Smooth muscle cell (in vitro differentiated cells): Measurements from ENCODE around the gene TBX1. TPM values are rescaled to one million over a fixed set of nuclear protein-coding genes. Genes with fewer than 3 reads are reported as not detected.
"Not testable (repeated sequence)": the region's sequence is repeated elsewhere in the genome, so short reads cannot be mapped to it uniquely, and the experiment has no call there.

Experiments used
- DNase-seq: peaks from one replicate; lab custom pipeline; 2025; ENCODE audit not compliant: unreplicated experiment; lab: John Stamatoyannopoulos, UW
- H2AFZ ChIP-seq: fragments of 200-600 bp; sonication (generic); 2 replicates; pipeline ENCODE4 v1.6.0; 2016; ENCODE audit warnings: antibody characterized with exemption, low read depth, mild to moderate bottlenecking
- H3F3A ChIP-seq: fragments of 200-600 bp; sonication (generic); 2 replicates; pipeline ENCODE4 v1.6.0; 2017; ENCODE audit warnings: antibody characterized with exemption, low read depth
- H3K27ac ChIP-seq: fragments of 200-600 bp; sonication (generic); 2 replicates; pipeline ENCODE4 v1.5.1; 2016; ENCODE audit warnings: low read depth, mild to moderate bottlenecking
- H3K27me3 ChIP-seq: fragments of 200-600 bp; sonication (generic); 2 replicates; pipeline ENCODE4 v1.6.1; 2016; ENCODE audit warnings: low read depth, mild to moderate bottlenecking
- H3K36me3 ChIP-seq: fragments of 200-600 bp; sonication (generic); 2 replicates; pipeline ENCODE4 v1.5.1; 2016; ENCODE audit warnings: low read depth
- H3K4me1 ChIP-seq: fragments of 200-600 bp; sonication (generic); 2 replicates; pipeline ENCODE4 v1.5.1; 2016; ENCODE audit warnings: low read depth
- H3K4me2 ChIP-seq: fragments of 200-600 bp; sonication (generic); 2 replicates; pipeline ENCODE4 v1.6.0; 2016; ENCODE audit warnings: mild to moderate bottlenecking
- H3K4me3 ChIP-seq: fragments of 200-600 bp; sonication (generic); 2 replicates; pipeline ENCODE4 v1.5.1; 2016; ENCODE audit warnings: mild to moderate bottlenecking
- H3K79me2 ChIP-seq: fragments of 200-600 bp; sonication (generic); 2 replicates; pipeline ENCODE4 v1.6.0; 2016; ENCODE audit warnings: low read depth, mild to moderate bottlenecking
- H3K9ac ChIP-seq: fragments of 200-600 bp; sonication (generic); 2 replicates; pipeline ENCODE4 v1.6.0; 2016; ENCODE audit warnings: low read depth
- H3K9me3 ChIP-seq: fragments of 200-600 bp; sonication (generic); replicated peaks from 2 replicates; pipeline ENCODE4 v1.5.1; 2016; ENCODE audit warnings: low read depth
- H4K20me1 ChIP-seq: fragments of 200-600 bp; sonication (generic); 2 replicates; pipeline ENCODE4 v1.6.0; 2016; ENCODE audit warnings: low read depth
- WGBS: methylation state at CpG from one replicate; pipeline ENCODE4 v1.1.7; 2016; ENCODE audit warnings: low lambda C conversion rate; 5-methylcytosine and 5-hydroxymethylcytosine counted together
- polyA plus RNA-seq: library from polyadenylated mRNA; unstranded; fragments of >200 nt; fragmentation: Nextera tagmentation; extraction: Ambion mirVana; gene quantifications from 2 replicates; pipeline ENCODE4 v1.2.1, GENCODE V29; 2016
- total RNA-seq: library from RNA; depleted of rRNA; stranded (reverse); fragments of >200 nt; gene quantifications from 2 replicates; pipeline ENCODE4 v1.2.3, GENCODE V29; 2014
- TF ChIP-seq, protein P1 (sequence below): fragments of 200-600 bp; sonication (generic); IDR thresholded peaks from 2 replicates; pipeline ENCODE4 v1.5.1; 2017; ENCODE audit warnings: borderline replicate concordance, mild to moderate bottlenecking, antibody characterized with exemption; ENCODE audit not compliant: insufficient read depth, poor library complexity, severe bottlenecking

The TBX1 gene
- total and polyA plus RNA-seq, 2 experiments from 2014 or later: not detected

DNA sequence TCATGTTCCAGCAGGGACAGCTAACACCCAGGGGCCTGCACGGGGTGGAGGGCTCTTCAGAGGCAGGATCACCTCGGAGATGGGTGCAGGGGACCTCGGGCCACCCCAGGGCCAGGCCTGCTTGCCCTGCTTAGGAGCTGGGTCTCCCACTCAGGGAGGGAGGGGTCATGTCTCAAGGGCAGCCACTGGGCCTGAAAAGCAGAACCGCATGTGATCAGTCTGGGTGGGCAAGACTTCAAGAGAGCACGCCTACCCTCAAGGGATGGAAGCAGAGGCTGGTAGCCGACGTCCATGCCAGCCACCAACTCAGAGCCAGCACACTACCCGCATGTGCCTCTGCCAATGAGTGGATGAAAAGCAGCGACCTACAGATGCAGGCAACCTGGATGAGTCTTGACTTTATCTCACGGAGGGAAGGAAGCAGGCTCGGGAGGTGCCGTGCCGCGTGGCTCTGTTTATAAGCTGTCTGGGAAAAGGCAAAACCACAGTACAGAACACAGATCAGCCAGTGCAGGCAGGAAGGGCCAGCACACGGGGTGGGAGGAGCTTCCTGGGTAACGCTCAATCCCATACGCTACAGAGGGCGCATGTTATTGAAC lies 16.0 kb downstream of the TBX1 start:
- TF ChIP-seq, protein P1, sequence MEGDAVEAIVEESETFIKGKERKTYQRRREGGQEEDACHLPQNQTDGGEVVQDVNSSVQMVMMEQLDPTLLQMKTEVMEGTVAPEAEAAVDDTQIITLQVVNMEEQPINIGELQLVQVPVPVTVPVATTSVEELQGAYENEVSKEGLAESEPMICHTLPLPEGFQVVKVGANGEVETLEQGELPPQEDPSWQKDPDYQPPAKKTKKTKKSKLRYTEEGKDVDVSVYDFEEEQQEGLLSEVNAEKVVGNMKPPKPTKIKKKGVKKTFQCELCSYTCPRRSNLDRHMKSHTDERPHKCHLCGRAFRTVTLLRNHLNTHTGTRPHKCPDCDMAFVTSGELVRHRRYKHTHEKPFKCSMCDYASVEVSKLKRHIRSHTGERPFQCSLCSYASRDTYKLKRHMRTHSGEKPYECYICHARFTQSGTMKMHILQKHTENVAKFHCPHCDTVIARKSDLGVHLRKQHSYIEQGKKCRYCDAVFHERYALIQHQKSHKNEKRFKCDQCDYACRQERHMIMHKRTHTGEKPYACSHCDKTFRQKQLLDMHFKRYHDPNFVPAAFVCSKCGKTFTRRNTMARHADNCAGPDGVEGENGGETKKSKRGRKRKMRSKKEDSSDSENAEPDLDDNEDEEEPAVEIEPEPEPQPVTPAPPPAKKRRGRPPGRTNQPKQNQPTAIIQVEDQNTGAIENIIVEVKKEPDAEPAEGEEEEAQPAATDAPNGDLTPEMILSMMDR: no peak
- H3F3A ChIP-seq: no peaks in the 10 kb centered on the region

DNA sequence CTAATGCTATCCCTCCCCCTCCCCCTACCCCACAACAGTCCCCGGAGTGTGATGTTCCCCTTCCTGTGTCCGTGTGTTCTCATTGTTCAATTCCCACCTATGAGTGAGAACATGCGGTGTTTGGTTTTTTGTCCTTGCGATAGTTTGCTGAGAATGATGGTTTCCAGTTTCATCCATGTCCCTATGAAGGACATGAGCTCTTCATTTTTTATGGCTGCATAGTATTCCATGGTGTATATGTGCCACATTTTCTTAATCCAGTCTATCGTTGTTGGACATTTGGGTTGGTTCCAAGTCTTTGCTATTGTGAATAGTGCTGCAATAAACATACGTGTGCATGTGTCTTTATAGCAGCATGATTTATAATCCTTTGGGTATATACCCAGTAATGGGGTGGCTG lies 16.6 kb downstream of the TBX1 start:
- not testable (repeated sequence) for H4K20me1 ChIP-seq, H2AFZ ChIP-seq, H3K27ac ChIP-seq, H3K79me2 ChIP-seq, H3F3A ChIP-seq, H3K9me3 ChIP-seq, H3K4me2 ChIP-seq, H3K4me1 ChIP-seq, H3K4me3 ChIP-seq, H3K9ac ChIP-seq, H3K36me3 ChIP-seq, DNase-seq
- WGBS: 90% methylated on average over 5 of the region's 6 CpGs
- H3K27me3 ChIP-seq: peaks cover 27% of the 10 kb centered on the region

More for the DNA sequence above, 16.0 kb downstream of the TBX1 start:
- Histone ChIP-seq H3K36me3 (no peaks in the 10 kb centered on the region), H3K27me3 (peaks cover 33% of the 10 kb centered on the region), H3K27ac (no peak overlapping the region), H4K20me1 (no peaks in the 10 kb centered on the region), H3K9ac (no peak overlapping the region), H3K4me2 (no peak overlapping the region), H3K4me3 (no peak overlapping the region), H2AFZ (no peak overlapping the region), H3K9me3 (no peaks in the 10 kb centered on the region), H3K79me2 (no peaks in the 10 kb centered on the region), H3K4me1 (no peaks in the 10 kb centered on the region)
- 67% methylated on average over 18 of the region's 18 CpGs for WGBS
- DNase-seq: no peak

DNA sequence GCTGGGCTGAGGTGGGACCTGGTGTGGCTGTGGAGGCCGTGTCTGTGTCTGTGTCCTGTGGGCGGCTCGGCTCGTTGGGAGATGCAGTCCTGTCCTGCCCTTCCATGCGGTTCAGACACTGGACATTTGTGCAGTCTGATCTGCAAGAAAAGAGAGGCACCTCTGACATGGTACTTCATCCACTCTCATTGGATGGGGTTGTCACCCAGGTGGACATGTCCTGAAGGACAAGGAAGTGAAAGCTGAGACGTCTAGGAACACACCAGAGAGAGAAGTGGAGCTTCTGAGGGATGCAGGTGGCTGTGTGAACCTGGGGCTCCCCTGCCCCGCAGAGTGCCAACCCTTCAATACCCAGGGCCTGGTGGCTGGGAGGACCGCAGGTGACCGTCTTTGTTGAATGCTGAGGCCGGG lies 18.4 kb downstream of the TBX1 start:
- H3K4me2 ChIP-seq: no peak overlapping the region
- H3K4me3 ChIP-seq: no peak overlapping the region
- H4K20me1 ChIP-seq: no peaks in the 10 kb centered on the region
- 82% methylated on average over 10 of the region's 10 CpGs for WGBS
- H3F3A ChIP-seq: no peaks in the 10 kb centered on the region
- H3K79me2 ChIP-seq: no peaks in the 10 kb centered on the region
- H3K9ac ChIP-seq: no peak overlapping the region
- H3K36me3 ChIP-seq: no peaks in the 10 kb centered on the region
- no peak for DNase-seq
- TF ChIP-seq, protein P1: no peak
- H2AFZ ChIP-seq: no peak overlapping the region
- no peaks in the 10 kb centered on the region for H3K9me3 ChIP-seq
- H3K27ac ChIP-seq: no peak overlapping the region
- H3K27me3 ChIP-seq: peaks cover 16% of the 10 kb centered on the region
- no peaks in the 10 kb centered on the region for H3K4me1 ChIP-seq

DNA sequence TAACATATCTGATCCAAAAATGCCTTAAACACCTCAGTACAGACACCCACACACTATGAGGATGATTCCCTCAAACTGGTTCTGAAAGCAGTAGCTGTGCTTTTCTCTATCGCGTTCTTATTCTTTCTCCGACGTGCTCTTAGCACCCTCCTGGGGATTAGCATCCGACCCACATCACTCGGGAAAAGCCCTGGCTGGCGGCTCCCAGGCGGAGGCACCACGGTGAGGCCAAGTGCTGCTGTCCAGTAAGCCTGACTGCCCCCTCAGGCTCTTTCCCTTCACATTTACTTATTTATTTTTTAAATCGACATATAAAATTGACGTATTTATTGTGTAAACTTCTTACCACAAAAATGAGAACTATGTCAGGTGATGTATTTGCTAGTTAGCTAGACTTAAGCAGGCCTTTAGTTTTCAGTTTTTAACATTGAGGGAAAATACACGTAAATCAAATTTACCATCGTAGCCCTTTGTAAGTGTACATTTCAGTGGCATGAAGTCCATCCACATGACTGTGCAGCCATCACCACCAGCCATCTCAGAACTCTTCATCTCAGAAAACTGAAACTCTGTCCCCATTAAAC lies 19.2 kb downstream of the TBX1 start:
- H3K9ac ChIP-seq: no peak overlapping the region
- H2AFZ ChIP-seq: no peak overlapping the region
- no peak overlapping the region for H3K4me2 ChIP-seq

More for the DNA sequence above, 19.2 kb downstream of the TBX1 start:
- DNase-seq: no peak
- no peaks in the 10 kb centered on the region for H3K9me3 ChIP-seq
- no peaks in the 10 kb centered on the region for H3K79me2 ChIP-seq
- no peaks in the 10 kb centered on the region for H4K20me1 ChIP-seq
- TF ChIP-seq, protein P1: no peak
- no peak overlapping the region for H3K27ac ChIP-seq
- no peak overlapping the region for H3K4me3 ChIP-seq
- 74% methylated on average over 13 of the region's 13 CpGs for WGBS
- H3K4me1 ChIP-seq: no peaks in the 10 kb centered on the region
- no peaks in the 10 kb centered on the region for H3K36me3 ChIP-seq
- no peaks in the 10 kb centered on the region for H3F3A ChIP-seq
- H3K27me3 ChIP-seq: peaks cover 8% of the 10 kb centered on the region
